KOPT-K1 (cell line): ENCODE measurements around the gene REG3G.
"Not testable (repeated sequence)": the region's sequence is repeated elsewhere in the genome, so short reads cannot be mapped to it uniquely, and the experiment has no call there.

Experiments used
- H3K27ac ChIP-seq: fragments of 200-600 bp; sonication (generic); 2 replicates; pipeline ENCODE4 v1.5.1; 2016; ENCODE audit warnings: antibody characterized with exemption, mild to moderate bottlenecking, low read depth, low read length; ENCODE audit not compliant: poor library complexity, severe bottlenecking
- H3K36me3 ChIP-seq: fragments of 200-600 bp; sonication (generic); 2 replicates; pipeline ENCODE4 v1.5.1; 2017; ENCODE audit warnings: antibody characterized with exemption, mild to moderate bottlenecking, low read length, moderate library complexity; ENCODE audit not compliant: insufficient read depth
- H3K9me3 ChIP-seq: fragments of 200-600 bp; sonication (generic); 2 replicates; pipeline ENCODE4 v1.5.1; 2017; ENCODE audit warnings: antibody characterized with exemption, low read length, mild to moderate bottlenecking; ENCODE audit not compliant: insufficient read depth, poor library complexity, severe bottlenecking

REG3G gene

DNA sequence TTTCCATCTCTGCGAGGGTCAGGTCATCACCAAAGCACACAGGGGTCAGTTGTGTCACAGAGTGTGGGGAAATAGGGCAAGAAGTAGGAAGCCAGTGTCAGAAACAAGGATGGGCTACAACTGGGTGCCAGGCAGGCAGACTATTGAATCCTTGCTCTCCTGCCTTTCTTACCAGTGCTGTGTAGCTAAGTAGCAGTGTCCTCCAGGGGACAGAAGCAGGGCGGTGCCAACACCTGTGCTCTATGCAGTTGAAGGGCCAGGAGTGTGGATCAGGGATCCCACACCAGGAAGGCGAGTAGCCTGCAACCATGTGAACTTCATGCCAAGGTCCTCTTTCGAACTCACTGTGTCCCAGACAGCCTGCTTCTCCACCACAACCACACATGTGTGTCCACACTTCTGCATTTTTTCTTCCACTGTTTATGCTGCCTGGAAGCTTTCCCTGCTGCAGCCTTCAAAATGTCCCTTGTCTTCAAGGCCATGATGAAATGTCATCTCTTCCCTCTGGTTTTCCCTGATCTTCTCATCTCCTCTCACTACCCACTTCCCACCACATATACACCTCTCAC is 25.4 kb upstream of the REG3G start:
- H3K36me3 ChIP-seq, result no peaks in the 10 kb centered on the region
- H3K9me3 ChIP-seq, result no peaks in the 10 kb centered on the region
- H3K27ac ChIP-seq, result no peak overlapping the region

DNA sequence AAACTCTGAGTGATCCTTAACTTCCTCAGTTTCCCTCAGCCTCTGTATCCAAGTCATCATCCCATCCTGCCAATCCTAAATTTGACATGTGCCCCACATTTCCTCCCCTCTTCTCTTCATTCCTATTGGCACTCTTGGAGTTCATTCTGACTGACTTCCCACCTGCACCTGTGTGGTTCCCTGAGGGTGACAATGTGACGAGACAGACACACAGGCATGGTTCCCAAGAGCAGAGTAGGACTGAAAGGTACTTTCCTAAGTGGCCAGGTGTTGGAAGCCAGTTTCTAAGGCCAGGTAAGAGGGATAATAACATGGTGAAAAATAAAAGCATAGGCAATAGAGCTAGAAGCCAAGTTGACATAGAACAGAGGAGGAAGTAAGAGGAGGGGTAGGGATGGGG is 24.2 kb upstream of the REG3G start:
- H3K9me3 ChIP-seq, result no peaks in the 10 kb centered on the region
- no peak overlapping the region for H3K27ac ChIP-seq
- H3K36me3 ChIP-seq, result no peaks in the 10 kb centered on the region

- Histone ChIP-seq H3K27ac (no peak overlapping the region), H3K36me3 (no peaks in the 10 kb centered on the region), H3K9me3 (no peaks in the 10 kb centered on the region)
These were observed 20.8 kb upstream of the REG3G start for GRCh38 chr2:79004680-79005079.

GRCh38 chr2:79005216-79005615 is 20.3 kb upstream of the REG3G start:
- no peaks in the 10 kb centered on the region for H3K36me3 ChIP-seq
- no peak overlapping the region for H3K27ac ChIP-seq
- no peaks in the 10 kb centered on the region for H3K9me3 ChIP-seq

GRCh38 chr2:79009388-79009787 is 16.1 kb upstream of the REG3G start:
- Histone ChIP-seq H3K27ac (no peak overlapping the region), H3K9me3 (no peaks in the 10 kb centered on the region), H3K36me3 (no peaks in the 10 kb centered on the region)

- H3K27ac ChIP-seq, result no peak overlapping the region
- no peaks in the 10 kb centered on the region for H3K36me3 ChIP-seq
- no peaks in the 10 kb centered on the region for H3K9me3 ChIP-seq
These were observed 14.0 kb upstream of the REG3G start for GRCh38 chr2:79011496-79011895.

DNA sequence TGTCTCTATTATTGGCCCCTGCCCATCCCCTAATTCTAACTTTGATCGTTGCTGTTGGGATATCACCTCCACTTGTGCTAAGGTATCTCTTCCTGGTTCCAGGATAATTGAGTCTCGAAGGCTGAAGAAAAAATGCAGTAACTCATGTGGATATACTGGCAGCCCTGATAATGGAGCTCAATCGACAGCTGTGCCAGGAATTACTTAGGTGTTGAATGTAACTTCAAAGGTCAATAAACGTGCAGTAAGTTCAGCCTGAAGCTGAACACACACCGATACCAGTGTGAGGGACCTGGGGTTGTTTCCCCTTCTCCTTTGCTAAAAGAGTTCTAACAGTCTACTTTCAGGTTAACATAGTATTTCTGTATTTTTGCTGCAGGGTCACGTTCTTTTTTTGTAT is 11.9 kb upstream of the REG3G start:
- Histone ChIP-seq H3K9me3 (no peaks in the 10 kb centered on the region), H3K36me3 (no peaks in the 10 kb centered on the region), H3K27ac (no peak overlapping the region)

DNA sequence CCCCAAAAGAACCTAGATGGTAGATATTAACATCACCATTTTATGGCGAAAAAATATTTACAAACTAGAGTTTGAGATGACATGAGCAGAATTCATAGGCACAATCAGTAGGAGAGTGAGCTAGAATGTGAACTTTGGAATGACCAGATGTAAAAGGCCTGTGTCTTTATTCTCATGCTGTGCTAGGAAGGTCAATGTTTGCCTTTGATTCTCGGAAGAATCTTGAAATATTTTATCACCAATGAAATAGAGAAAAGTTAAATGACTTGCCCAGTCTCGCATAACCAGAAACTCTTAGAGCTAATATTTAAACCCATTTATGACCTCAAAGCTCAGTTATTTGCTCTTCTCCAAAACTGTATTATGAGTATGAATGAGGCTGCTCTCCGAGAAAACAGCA is 9.2 kb upstream of the REG3G start:
- Histone ChIP-seq H3K9me3 (no peaks in the 10 kb centered on the region), H3K27ac (no peak overlapping the region), H3K36me3 (no peaks in the 10 kb centered on the region)

- Histone ChIP-seq H3K27ac (no peak overlapping the region), H3K9me3 (no peaks in the 10 kb centered on the region), H3K36me3 (no peaks in the 10 kb centered on the region)
These were observed 559 bp downstream of the REG3G start for GRCh38 chr2:79026061-79026460.

DNA sequence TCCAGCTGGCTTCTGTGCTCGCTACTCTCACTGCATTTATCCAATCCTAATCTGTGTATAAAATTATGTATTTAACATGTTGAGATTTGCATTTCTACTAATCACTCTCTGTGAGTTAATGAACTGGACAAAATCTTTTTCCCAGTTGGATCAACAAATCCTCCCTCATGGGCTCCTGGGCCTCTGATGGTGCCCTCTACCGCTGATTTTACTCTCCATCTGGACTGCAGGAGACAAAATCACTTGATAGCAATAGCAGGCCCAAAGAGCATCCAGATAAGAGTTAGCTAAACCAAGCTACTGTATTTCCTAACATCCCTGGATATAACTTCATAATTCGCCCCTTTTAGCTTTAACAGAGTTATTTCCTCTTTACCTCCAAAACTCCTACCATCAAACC is 14.4 kb downstream of the REG3G start:
- no peak overlapping the region for H3K27ac ChIP-seq
- no peaks in the 10 kb centered on the region for H3K9me3 ChIP-seq
- H3K36me3 ChIP-seq, result no peaks in the 10 kb centered on the region

DNA sequence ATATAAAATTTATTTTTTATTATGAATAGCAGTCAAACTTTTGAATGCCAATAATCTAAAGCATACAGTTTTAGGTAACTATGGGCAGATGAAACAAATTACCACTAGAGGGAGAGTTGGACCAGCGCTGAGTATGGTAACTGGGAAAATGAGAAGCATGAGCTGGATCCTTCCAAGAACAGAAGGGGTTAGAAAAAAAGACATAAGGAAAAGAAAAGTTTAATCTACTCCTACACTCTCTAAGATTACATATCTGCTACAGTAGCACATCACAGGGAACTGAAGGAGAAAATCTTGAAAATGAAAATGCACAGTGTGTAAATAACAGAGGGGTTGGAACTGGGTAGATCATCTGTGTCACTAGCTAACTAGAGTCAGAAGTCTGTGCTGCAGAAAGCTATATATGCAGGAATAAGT is 15.5 kb downstream of the REG3G start:
- no peaks in the 10 kb centered on the region for H3K36me3 ChIP-seq
- no peaks in the 10 kb centered on the region for H3K9me3 ChIP-seq
- H3K27ac ChIP-seq, result no peak overlapping the region

GRCh38 chr2:79053486-79053885 is 28.0 kb downstream of the REG3G start:
- H3K27ac ChIP-seq, H3K9me3 ChIP-seq, H3K36me3 ChIP-seq: not testable (repeated sequence)

- not testable (repeated sequence) for H3K27ac ChIP-seq, H3K9me3 ChIP-seq, H3K36me3 ChIP-seq
These were observed 29.3 kb downstream of the REG3G start for GRCh38 chr2:79054769-79055168.

- no peaks in the 10 kb centered on the region for H3K36me3 ChIP-seq
- H3K9me3 ChIP-seq, result no peaks in the 10 kb centered on the region
- no peak overlapping the region for H3K27ac ChIP-seq
These were observed 39.7 kb downstream of the REG3G start for GRCh38 chr2:79065201-79065600.

DNA sequence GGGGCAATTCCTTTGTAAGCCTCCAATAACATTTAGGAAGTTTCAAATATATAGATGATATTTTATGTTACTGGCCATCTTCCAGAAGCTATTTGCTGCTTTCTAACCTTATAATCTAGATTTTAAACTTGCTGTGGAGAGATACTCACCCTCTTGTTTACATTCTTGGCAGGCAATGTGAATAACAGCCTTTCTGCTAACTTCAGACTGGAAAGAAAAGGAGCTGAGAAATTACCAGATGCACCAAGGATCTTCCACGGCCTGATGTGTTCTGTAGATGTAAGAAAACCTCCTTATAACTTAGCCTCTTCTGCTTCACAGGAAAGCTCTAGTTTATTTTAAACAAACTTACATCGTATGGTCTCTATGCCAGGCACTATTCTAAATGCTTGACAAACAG is 45.6 kb downstream of the REG3G start:
- Histone ChIP-seq H3K27ac (no peak overlapping the region), H3K9me3 (no peaks in the 10 kb centered on the region), H3K36me3 (no peaks in the 10 kb centered on the region)
